SJSA1 (cell line): ENCODE data around the gene COL23A1. TPM values are rescaled to one million over a fixed set of nuclear protein-coding genes. Genes with fewer than 3 reads are reported as not detected.

Source experiments
- DNase-seq, 2 experiments: peaks; one replicate each; pipeline ENCODE4 v3.0.0-alpha.2; 2015 to 2020; ENCODE audit warnings: low spot score in 2 of 2, low read depth in 1 of 2
- H3K27ac ChIP-seq: fragments of 250-450 bp; sonication (Bioruptor Pico); 2 replicates; pipeline ENCODE4 v1.5.1; 2020; ENCODE audit warnings: mild to moderate bottlenecking, moderate library complexity
- H3K27me3 ChIP-seq: fragments of 250-450 bp; sonication (Bioruptor Pico); replicated peaks from 2 replicates; pipeline ENCODE4 v1.5.1; 2020; ENCODE audit warnings: mild to moderate bottlenecking, moderate library complexity
- H3K36me3 ChIP-seq: fragments of 250-450 bp; sonication (Bioruptor Pico); 2 replicates; pipeline ENCODE4 v1.5.1; 2020; ENCODE audit warnings: mild to moderate bottlenecking
- H3K4me1 ChIP-seq: fragments of 250-450 bp; sonication (Bioruptor Pico); replicated peaks from 2 replicates; pipeline ENCODE4 v1.6.1; 2021; ENCODE audit warnings: mild to moderate bottlenecking
- H3K4me3 ChIP-seq: fragments of 250-450 bp; sonication (Bioruptor Pico); 2 replicates; pipeline ENCODE4 v1.5.1; 2020; ENCODE audit warnings: mild to moderate bottlenecking
- H3K9me3 ChIP-seq: fragments of 250-450 bp; sonication (Bioruptor Pico); replicated peaks from 2 replicates; pipeline ENCODE4 v1.5.1; 2020; ENCODE audit warnings: mild to moderate bottlenecking
- total RNA-seq: library from RNA; depleted of rRNA; stranded (reverse); fragments of >200 nt; shearing (Covaris generic); gene quantifications from 2 replicates; pipeline ENCODE4 v1.2.3, GENCODE V29; 2014

The COL23A1 gene
- total RNA-seq, 1 experiment from 2014 or later, result not detected

DNA sequence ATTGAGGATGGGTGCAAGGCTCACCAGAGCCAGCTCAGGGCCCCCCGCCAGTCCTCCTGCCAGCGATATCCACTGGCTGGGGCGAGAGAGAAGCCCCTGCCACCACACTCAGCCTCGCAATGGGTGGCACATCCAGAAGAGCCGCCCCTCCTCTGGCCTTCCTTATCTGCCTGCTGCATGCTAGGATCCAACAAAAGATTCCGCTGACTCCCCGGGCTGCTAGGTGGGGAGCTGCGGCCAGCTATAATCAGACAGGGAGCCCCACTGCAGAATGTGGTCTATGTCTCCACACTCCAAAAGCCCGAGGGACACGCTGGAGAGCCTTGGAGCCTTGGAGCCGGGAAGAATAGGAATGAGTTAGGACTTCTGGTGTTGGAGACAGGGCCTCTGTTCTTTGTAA, 32.8 kb downstream of the COL23A1 start:
- Histone ChIP-seq H3K36me3 (no peaks in the 10 kb centered on the region), H3K4me1 (no peaks in the 10 kb centered on the region), H3K27me3 (no peaks in the 10 kb centered on the region), H3K4me3 (no peak overlapping the region), H3K9me3 (peaks cover 55% of the 10 kb centered on the region), H3K27ac (no peak overlapping the region)
- DNase-seq, result no peak

DNA sequence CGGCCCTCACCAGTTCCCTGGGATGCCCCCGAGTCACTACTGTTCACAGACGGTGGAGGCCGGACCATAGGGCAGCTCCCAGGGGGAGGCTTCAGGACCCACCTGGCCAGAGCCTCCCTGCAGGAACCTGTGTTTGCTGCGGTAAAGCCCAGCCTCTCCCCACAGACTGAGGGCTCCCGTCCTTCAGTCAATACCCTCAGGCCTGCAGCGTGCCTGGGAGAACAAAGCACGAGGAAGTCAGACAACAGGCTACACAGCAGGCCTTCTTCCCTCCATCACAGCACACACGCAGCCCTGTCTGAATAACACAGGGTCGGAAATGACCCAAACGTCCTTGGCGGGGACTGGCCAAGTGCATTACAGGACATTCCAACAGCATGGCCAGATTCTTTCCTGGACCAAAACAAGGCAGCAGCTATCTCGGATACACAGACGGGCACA, 34.4 kb downstream of the COL23A1 start:
- peaks cover 56% of the 10 kb centered on the region for H3K9me3 ChIP-seq
- H3K36me3 ChIP-seq, result no peaks in the 10 kb centered on the region
- H3K4me1 ChIP-seq, result no peaks in the 10 kb centered on the region
- no peak for DNase-seq
- H3K27me3 ChIP-seq, result no peaks in the 10 kb centered on the region
- H3K27ac ChIP-seq, result no peak overlapping the region
- H3K4me3 ChIP-seq, result no peak overlapping the region

DNA sequence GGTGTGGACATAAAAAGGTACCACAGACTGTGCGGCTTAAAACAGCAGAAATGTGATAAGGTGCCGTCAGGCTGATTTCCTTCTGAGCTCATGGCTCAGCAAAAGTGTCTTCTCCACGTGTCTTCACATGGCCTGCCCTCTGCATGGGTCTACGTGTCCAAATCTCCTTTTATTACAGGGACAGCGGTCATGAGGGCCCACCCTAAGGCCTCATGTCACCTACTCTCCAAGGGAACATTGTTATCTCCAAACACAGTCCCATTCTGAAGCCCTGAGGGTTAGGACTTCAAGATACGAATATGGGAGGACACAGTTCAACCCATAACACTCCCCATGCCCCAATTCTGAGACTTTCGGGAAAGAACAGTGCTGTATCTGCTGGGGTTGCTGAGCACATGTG, 35.2 kb downstream of the COL23A1 start:
- Histone ChIP-seq H3K9me3 (peaks cover 57% of the 10 kb centered on the region), H3K4me1 (no peaks in the 10 kb centered on the region), H3K27ac (no peak overlapping the region), H3K4me3 (no peak overlapping the region), H3K36me3 (no peaks in the 10 kb centered on the region), H3K27me3 (no peaks in the 10 kb centered on the region)
- no peak for DNase-seq

DNA sequence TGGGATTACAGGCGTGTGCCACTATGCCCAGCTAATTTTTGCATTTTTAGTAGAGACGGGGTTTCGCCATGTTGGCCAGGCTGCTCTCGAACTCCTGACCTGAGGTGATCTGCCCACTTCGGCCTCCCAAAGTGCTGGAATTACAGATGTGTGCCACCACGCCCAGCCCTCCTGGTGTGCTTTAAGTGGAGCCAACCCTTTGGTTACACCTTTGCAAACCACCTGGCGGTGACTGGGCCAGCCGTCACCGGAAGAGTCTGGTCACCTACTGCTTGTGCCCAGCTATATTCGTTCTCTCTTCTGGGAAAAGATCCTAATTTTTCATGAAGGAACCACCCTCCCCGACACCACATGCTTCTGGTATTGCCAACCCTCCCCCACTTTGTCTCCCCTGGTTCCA, 35.9 kb downstream of the COL23A1 start:
- no peaks in the 10 kb centered on the region for H3K4me1 ChIP-seq
- H3K4me3 ChIP-seq, result no peak overlapping the region
- H3K9me3 ChIP-seq, result peaks cover 55% of the 10 kb centered on the region
- no peak overlapping the region for H3K27ac ChIP-seq
- H3K36me3 ChIP-seq, result no peaks in the 10 kb centered on the region
- DNase-seq, result no peak
- H3K27me3 ChIP-seq, result no peaks in the 10 kb centered on the region

DNA sequence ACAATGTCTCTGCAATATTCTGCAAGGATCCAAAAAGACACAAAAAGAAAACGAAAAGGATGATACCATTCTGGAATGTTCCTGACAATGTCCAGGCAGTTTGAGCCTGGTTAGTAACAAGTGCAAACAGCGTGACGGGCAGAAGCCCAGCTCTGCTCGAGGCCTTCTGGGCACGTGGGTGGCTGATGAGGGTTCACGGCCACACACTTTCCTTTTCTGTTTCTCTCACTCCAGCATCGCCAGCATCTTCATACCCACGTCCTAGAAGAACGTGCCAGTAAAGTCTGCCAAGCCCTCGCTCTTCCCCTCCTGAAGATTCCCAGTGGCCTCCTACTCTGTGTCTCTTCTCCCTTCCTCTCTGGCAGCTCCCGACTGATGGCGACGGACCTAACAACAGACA, 36.7 kb downstream of the COL23A1 start:
- Histone ChIP-seq H3K27me3 (no peaks in the 10 kb centered on the region), H3K4me3 (no peak overlapping the region), H3K36me3 (no peaks in the 10 kb centered on the region), H3K4me1 (no peaks in the 10 kb centered on the region), H3K27ac (no peak overlapping the region), H3K9me3 (peaks cover 55% of the 10 kb centered on the region)
- no peak for DNase-seq

DNA sequence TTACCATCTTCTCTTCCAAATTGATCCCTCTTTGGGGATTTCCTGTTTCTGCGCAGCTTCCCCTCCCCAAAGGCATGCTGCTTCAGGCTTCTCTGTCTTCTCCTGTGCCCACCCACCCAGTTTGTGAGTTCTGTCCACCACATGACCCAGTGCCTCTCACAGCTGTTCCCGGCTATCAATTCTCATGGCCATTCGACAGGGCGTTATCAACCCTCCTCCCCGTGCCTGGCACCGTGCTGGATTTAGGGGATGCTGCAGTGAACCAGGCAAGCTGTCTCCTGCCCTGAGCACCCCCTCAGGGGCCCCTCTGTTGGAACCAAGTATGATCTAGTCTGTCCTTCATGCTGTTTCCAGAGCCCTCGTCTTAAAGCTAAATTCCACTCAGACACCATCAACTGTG, 38.7 kb downstream of the COL23A1 start:
- Histone ChIP-seq H3K9me3 (peaks cover 44% of the 10 kb centered on the region), H3K27ac (no peak overlapping the region), H3K4me3 (no peak overlapping the region)

DNA sequence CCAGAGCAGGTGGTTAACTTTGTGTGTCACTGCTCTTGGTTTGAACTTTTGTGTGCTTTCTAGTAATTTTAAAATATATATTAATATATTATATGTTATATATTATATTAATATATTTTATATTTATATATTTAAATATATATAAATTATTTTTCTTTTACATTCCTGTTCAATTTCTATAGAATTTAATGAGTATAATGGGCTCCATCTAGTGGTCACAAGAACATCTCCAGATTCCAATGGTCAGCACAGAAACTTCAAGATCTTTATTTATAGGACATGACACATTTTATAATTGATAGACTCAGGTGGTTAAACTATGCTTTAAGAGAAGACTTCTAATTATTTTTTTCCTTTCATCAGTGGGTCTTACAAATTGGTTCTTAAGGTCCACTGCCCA, 39.1 kb downstream of the COL23A1 start:
- H3K4me1 ChIP-seq, result no peaks in the 10 kb centered on the region
- H3K9me3 ChIP-seq, result peaks cover 46% of the 10 kb centered on the region
- DNase-seq, result no peak
- H3K27me3 ChIP-seq, result no peaks in the 10 kb centered on the region
- H3K4me3 ChIP-seq, result no peak overlapping the region
- H3K36me3 ChIP-seq, result no peaks in the 10 kb centered on the region
- no peak overlapping the region for H3K27ac ChIP-seq

More for the DNA sequence above, 38.7 kb downstream of the COL23A1 start:
- no peaks in the 10 kb centered on the region for H3K4me1 ChIP-seq
- no peak for DNase-seq
- H3K27me3 ChIP-seq, result no peaks in the 10 kb centered on the region
- H3K36me3 ChIP-seq, result no peaks in the 10 kb centered on the region

DNA sequence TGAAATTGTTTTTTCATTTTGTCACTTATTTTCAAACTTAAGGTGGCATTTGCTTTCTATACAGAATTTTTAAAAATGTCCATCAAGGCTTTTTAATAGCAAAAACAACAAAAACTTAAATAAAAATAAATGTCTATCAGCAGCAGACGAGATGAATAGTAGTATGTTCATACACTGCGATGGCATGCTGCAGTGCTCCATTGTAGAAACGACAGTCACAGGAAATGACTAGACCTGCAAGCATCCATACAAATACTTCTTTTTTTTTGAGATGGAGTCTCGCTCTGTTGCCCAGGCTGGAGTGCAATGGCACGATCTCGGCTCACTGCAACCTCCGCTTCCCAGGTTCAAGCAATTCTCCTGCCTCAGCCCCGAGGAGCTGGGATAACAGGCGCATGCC, 41.4 kb downstream of the COL23A1 start:
- H3K36me3 ChIP-seq, result no peaks in the 10 kb centered on the region
- no peak overlapping the region for H3K27ac ChIP-seq
- peaks cover 36% of the 10 kb centered on the region for H3K9me3 ChIP-seq
- H3K27me3 ChIP-seq, result no peaks in the 10 kb centered on the region
- H3K4me1 ChIP-seq, result no peaks in the 10 kb centered on the region
- DNase-seq, result no peak
- no peak overlapping the region for H3K4me3 ChIP-seq

DNA sequence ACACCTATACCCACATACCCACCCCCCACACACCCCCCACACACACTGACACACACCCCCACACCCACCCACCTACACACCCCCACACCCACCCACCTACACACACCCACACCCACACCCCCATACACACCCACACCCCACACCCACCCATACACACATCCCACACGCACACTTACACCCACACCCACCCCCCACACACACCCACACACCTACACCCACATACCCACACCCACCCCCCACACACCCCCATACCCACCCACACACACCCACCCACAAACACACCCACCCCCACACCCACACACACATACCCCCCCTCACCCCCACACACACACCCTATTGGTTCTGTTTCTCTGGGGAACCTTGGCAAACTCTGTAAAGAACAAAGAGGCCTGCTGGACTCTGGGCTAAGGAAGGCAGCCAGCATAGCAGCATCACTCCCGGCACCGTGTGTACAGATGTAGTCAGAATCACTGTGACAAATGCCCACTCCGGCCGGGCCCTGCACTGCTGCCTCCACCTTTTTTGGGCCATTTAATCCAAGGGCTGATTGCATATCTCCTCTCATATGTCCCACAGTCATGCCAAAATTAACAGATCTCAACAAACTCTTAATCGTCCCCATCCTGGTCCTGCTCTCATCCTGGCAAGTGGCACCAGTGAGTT, 42.3 kb downstream of the COL23A1 start:
- Histone ChIP-seq H3K4me1 (no peaks in the 10 kb centered on the region), H3K27ac (no peak overlapping the region), H3K27me3 (no peaks in the 10 kb centered on the region), H3K36me3 (no peaks in the 10 kb centered on the region), H3K4me3 (no peak overlapping the region), H3K9me3 (peaks cover 29% of the 10 kb centered on the region)
- no peak for DNase-seq

DNA sequence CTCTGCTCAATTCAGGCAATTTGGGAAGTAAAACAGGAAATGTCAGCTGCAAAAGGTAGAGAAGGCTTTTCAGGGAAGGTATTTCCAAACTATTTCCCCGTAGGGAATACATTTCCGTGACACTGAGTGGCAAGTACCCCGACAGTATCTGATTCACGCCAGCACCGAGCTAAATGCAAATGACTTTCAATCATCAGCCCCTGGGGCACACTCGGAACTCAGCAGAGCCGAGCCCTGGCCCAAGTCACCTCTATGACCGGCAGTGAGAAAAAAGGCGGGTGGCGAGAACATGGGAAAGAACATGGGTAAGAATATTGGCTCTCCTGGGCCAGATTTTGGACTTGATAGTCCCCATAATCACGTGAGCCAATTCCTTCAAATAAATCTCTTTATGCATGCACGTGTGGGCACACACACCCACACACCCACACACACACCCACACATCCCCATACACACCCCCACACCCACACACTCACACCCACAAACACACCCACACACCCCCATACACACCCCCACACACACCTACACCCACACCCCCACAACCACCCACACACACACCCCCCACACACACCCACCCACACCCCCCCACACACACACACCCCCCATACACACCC, 43.0 kb downstream of the COL23A1 start:
- no peaks in the 10 kb centered on the region for H3K27me3 ChIP-seq
- H3K4me1 ChIP-seq, result no peaks in the 10 kb centered on the region
- no peak overlapping the region for H3K4me3 ChIP-seq

DNA sequence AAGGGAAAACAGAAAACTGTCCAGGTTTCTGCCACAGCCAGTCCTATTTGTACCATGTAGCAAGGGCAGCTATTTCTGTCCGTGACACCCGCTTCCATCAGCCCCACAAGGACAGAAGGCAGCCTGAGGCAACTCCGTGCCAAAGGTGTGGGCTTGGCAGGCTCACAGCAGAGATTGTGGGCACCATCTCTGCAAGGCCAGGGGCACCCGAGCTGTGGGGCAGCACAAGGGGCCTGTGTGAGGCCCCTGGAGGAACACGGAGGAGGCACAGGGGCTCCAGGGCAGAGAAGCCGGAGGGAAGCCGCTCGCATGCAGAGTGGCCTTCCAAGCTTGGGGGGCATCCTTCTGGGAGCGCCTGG, 43.5 kb downstream of the COL23A1 start:
- H3K4me3 ChIP-seq, result no peak overlapping the region
- H3K4me1 ChIP-seq, result no peaks in the 10 kb centered on the region
- H3K9me3 ChIP-seq, result peaks cover 28% of the 10 kb centered on the region
- H3K36me3 ChIP-seq, result no peaks in the 10 kb centered on the region
- no peak for DNase-seq
- no peak overlapping the region for H3K27ac ChIP-seq
- H3K27me3 ChIP-seq, result no peaks in the 10 kb centered on the region

More for the DNA sequence above, 43.0 kb downstream of the COL23A1 start:
- no peak for DNase-seq
- H3K9me3 ChIP-seq, result peaks cover 29% of the 10 kb centered on the region
- no peak overlapping the region for H3K27ac ChIP-seq
- no peaks in the 10 kb centered on the region for H3K36me3 ChIP-seq

DNA sequence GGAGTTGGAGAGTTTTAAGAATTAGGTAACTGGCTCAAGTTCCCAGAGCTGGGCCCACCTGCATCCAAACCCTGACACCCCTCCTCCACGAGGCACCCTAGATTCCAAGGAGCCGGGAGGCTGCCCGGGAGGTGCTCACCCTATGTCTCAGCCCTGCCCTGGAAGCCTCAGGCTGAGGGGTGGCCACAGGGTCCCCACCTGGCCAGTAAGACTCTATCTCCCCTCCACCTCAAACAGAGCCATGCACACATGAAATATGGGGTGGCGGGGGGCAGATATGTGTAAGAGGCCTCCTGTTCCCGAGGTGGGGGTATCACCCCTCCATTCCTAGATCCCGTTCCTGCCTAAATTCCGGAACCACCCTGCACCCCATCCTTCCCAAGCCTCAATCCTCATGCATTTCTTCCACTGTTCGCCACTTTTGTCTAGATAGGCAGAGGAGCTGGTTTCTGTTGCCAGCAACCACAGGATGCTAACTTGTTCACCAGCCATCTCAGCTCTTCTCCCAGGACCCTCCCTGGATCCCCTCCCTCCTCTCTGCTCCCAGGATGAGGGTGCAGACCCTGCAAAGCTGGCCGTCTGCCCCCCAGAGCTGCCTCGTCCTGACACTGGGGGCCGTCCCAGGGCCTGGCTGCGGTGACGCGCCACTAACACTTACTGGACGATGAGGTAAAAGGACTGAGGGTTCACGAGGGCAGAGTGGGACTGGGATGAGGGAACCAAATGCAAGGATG, 44.1 kb downstream of the COL23A1 start:
- H3K9me3 ChIP-seq, result peaks cover 29% of the 10 kb centered on the region
- H3K27ac ChIP-seq, result no peak overlapping the region
- H3K36me3 ChIP-seq, result no peaks in the 10 kb centered on the region
- no peak overlapping the region for H3K4me3 ChIP-seq
- no peaks in the 10 kb centered on the region for H3K4me1 ChIP-seq
- H3K27me3 ChIP-seq, result no peaks in the 10 kb centered on the region
- DNase-seq, result no peak

DNA sequence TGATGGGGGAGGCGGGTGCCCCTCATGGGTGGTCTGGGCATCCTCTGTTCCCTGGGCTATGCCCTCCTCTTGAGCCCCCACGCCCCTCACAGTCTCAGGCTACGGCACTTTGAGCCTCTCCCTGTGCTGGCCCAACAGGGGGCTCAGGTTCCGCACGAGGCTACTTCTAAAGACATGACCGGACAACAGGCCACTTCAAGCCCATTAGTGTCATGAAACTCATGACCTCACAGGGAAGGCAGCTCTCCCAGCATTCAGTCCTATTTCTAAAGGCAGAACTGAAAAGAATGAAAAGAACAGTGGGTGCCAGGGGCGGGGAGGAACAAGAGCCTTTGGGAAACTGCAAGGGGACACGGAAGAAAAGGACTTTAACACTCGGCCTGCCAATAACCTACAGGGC, 45.0 kb downstream of the COL23A1 start:
- Histone ChIP-seq H3K36me3 (no peaks in the 10 kb centered on the region), H3K27me3 (no peaks in the 10 kb centered on the region), H3K9me3 (peaks cover 25% of the 10 kb centered on the region), H3K27ac (no peak overlapping the region), H3K4me1 (no peaks in the 10 kb centered on the region), H3K4me3 (no peak overlapping the region)
- no peak for DNase-seq

DNA sequence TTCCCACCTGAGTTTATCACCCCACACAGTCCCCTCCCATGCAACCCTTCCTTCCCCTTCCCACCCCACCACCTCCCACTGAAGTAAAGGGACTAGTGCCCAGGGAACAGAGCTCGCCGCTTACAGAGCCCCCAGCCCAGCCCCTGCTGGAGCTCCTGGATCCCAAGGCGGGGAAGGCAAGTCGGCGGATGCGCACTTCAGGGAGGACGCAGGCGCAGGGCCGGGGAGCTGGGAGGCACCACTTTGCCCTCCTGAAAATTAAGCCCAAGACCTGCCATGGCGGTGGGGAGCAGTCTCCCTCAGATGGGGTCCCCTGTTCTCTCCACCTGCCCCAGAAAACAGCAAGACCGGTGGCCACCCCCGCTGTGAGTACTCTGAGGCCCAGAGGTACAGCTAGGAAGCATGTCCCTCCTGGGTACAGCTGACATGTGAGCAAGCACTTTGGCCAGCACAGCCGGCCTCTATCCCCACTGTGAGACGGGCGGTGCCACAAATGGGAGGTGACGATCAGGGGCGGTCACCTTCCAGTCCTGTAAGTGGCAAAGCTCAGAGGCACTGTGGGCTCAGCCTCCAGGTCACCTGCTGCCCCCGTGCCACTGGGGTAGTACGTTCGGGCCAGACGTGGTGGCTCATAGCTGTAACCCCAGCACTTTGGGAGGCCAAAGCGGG, 45.9 kb downstream of the COL23A1 start:
- no peak overlapping the region for H3K27ac ChIP-seq
- H3K9me3 ChIP-seq, result peaks cover 23% of the 10 kb centered on the region
- DNase-seq, result no peak
- H3K4me3 ChIP-seq, result no peak overlapping the region
- H3K36me3 ChIP-seq, result no peaks in the 10 kb centered on the region
- H3K27me3 ChIP-seq, result no peaks in the 10 kb centered on the region
- H3K4me1 ChIP-seq, result no peaks in the 10 kb centered on the region
